ENCODE measurements around the gene VASP.

VASP gene

GRCh38 chr19:45554481-45554880 lies 47.2 kb downstream of the VASP start:
- DNase-seq (ENCODE audit: low spot score), result peak; percentile 42

- DNase-seq (ENCODE audit: low spot score), result no peak
These were observed 49.6 kb downstream of the VASP start for GRCh38 chr19:45556835-45557234.

GRCh38 chr19:45558399-45558878 lies 51.2 kb downstream of the VASP start:
- peak; percentile 58 for DNase-seq (ENCODE audit: low spot score)

GRCh38 chr19:45560038-45560437 lies 52.8 kb downstream of the VASP start:
- no peak for DNase-seq (ENCODE audit: low spot score)

- no peak for DNase-seq (ENCODE audit: low spot score)
These were observed 53.4 kb downstream of the VASP start for GRCh38 chr19:45560686-45561085.

GRCh38 chr19:45564131-45564780 lies 57.0 kb downstream of the VASP start:
- no peak for DNase-seq (ENCODE audit: low spot score)

- DNase-seq (ENCODE audit: low spot score), result no peak
These were observed 60.3 kb downstream of the VASP start for GRCh38 chr19:45567609-45568008.

- DNase-seq (ENCODE audit: low spot score), result peak; percentile 51
These were observed 61.5 kb downstream of the VASP start for GRCh38 chr19:45568732-45569131.

GRCh38 chr19:45569619-45570421 lies 62.5 kb downstream of the VASP start:
- no peak for DNase-seq (ENCODE audit: low spot score)

GRCh38 chr19:45571457-45572220 lies 64.4 kb downstream of the VASP start:
- no peak for DNase-seq (ENCODE audit: low spot score)

- no peak for DNase-seq (ENCODE audit: low spot score)
These were observed 67.2 kb downstream of the VASP start for GRCh38 chr19:45574526-45574925.

- no peak for DNase-seq (ENCODE audit: low spot score)
These were observed 67.9 kb downstream of the VASP start for GRCh38 chr19:45575216-45575615.

Measured in AG08396 (cell line).